ENCODE measurements around the gene GPALPP1.

- TF ChIP-seq, protein P1, sequence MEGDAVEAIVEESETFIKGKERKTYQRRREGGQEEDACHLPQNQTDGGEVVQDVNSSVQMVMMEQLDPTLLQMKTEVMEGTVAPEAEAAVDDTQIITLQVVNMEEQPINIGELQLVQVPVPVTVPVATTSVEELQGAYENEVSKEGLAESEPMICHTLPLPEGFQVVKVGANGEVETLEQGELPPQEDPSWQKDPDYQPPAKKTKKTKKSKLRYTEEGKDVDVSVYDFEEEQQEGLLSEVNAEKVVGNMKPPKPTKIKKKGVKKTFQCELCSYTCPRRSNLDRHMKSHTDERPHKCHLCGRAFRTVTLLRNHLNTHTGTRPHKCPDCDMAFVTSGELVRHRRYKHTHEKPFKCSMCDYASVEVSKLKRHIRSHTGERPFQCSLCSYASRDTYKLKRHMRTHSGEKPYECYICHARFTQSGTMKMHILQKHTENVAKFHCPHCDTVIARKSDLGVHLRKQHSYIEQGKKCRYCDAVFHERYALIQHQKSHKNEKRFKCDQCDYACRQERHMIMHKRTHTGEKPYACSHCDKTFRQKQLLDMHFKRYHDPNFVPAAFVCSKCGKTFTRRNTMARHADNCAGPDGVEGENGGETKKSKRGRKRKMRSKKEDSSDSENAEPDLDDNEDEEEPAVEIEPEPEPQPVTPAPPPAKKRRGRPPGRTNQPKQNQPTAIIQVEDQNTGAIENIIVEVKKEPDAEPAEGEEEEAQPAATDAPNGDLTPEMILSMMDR (IDR thresholded peaks at IDR 0.05), result peak; percentile 62 to 83 (median 78)
- TF ChIP-seq POLR2AphosphoS5 (IDR thresholded peaks at IDR 0.05), result no peak
Measured at GRCh38 chr13:44969551-44970484, 19.5 kb upstream of the GPALPP1 start.
